Dedifferentiated amniotic fluid mesenchymal stem cell (primary cell): ENCODE measurements around the gene EVI5.

Source experiments
- DNase-seq: peaks from one replicate; pipeline ENCODE4 v3.0.0-alpha.2; 2016; ENCODE audit errors: extremely low spot score

Gene EVI5

DNA sequence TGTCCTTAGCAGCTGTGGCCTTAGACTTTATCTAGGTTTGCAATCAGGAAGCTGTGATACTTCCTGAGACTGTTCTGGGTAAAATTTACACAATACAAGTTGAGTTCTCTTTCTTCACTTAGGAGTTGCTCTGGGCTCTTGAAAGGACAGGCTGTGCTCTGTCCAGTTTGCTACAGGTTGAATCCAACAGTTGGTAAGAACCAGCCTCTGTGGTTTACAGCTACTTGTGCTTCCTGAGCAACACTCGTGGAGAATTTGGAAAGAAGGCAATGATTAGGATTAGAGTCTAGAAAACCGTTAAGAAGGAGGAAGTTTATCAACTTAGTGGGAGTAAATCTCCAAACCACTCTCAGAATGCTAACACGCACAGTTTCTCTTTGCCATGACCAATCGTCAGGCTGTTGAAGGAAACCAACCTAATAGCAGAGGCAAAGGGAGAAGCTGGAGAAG, 325.0 kb downstream of the EVI5 start:
- no peak for DNase-seq
